RWPE1 (cell line): ENCODE results near the gene UGT1A4.

Source experiments
- CTCF ChIA-PET: fragments of 350-600 bp; sonication (Branson Sonifier 250); formaldehyde crosslinking; extraction: SDS; loops from one replicate; lab custom pipeline; 2021; lab: Yijun Ruan, JAX
- POLR2A ChIA-PET: fragments of 400-600 bp; formaldehyde crosslinking; extraction: SDS; loops from one replicate; lab custom pipeline; 2020; ENCODE audit warnings: antibody characterized with exemption; ENCODE audit not compliant: low non-redundant PET; lab: Yijun Ruan, JAX
- DNase-seq: peaks from one replicate; pipeline ENCODE4 v3.0.0; 2012; ENCODE audit warnings: low spot score
- H3K27ac ChIP-seq: fragments of 450-650 bp; 2 replicates; pipeline ENCODE4 v1.5.1; 2017
- CTCF ChIP-seq: fragments of 450-650 bp; conservative IDR thresholded peaks from 2 replicates; pipeline ENCODE4 v1.5.1; 2017; ENCODE audit warnings: low read depth, mild to moderate bottlenecking

The UGT1A4 gene

GRCh38 chr2:233816771-233817170, 98.2 kb downstream of the UGT1A4 start:
- ChIA-PET CTCF (no interaction called here), POLR2A (no interaction called here)
- no peak overlapping the region for H3K27ac ChIP-seq
- no peak for DNase-seq
- TF ChIP-seq CTCF: no peak

- DNase-seq: no peak
- CTCF ChIA-PET: no interaction called here
- POLR2A ChIA-PET: no interaction called here
- no peak for TF ChIP-seq CTCF
- H3K27ac ChIP-seq: no peak overlapping the region
These were observed 98.9 kb downstream of the UGT1A4 start for GRCh38 chr2:233817361-233817911.

GRCh38 chr2:233817995-233818638, 99.6 kb downstream of the UGT1A4 start:
- ChIA-PET CTCF (no interaction called here), POLR2A (no interaction called here)
- TF ChIP-seq CTCF: no peak
- no peak overlapping the region for H3K27ac ChIP-seq
- no peak for DNase-seq

GRCh38 chr2:233818639-233819621, 100.4 kb downstream of the UGT1A4 start:
- H3K27ac ChIP-seq: no peak overlapping the region
- CTCF ChIA-PET: no interaction called here
- no peak for DNase-seq
- POLR2A ChIA-PET: no interaction called here
- no peak for TF ChIP-seq CTCF

- DNase-seq: no peak
- TF ChIP-seq CTCF: no peak
- no peak overlapping the region for H3K27ac ChIP-seq
- ChIA-PET CTCF (interaction anchor here (0.6 kb wide), 1 partner anchor 449 kb away, joined by 3 read pairs; no protein-coding TSS in a partner anchor), POLR2A (no interaction called here)
These were observed 101.6 kb downstream of the UGT1A4 start for GRCh38 chr2:233819884-233820773.
